IMR-90 (cell line): Measurements from ENCODE around the gene PANX1. TPM values are rescaled to one million over a fixed set of nuclear protein-coding genes. Genes with fewer than 3 reads are reported as not detected.

Experiments used
- ATAC-seq: fragments of 200-7000 bp; cut with Tn5 transposase; 2 replicates; pipeline ENCODE4 v1.9.1; 2020; ENCODE audit warnings: low read depth, mild to moderate bottlenecking, moderate library complexity
- BruUV-seq: library from RNA; stranded (reverse); fragments of 400-500 nt; replicated peaks from 2 replicates; lab custom pipeline; 2021; lab: Mats Ljungman, UMichigan
- CTCF ChIA-PET: fragments of 300-600 bp; formaldehyde crosslinking; extraction: SDS; loops from one replicate; lab custom pipeline; 2021; ENCODE audit warnings: antibody characterized with exemption; lab: Yijun Ruan, JAX
- POLR2A ChIA-PET: fragments of 300-600 bp; sonication (Branson Sonifier 250); formaldehyde crosslinking; loops from one replicate; lab custom pipeline; 2022; ENCODE audit warnings: antibody characterized with exemption; ENCODE audit not compliant: unreplicated experiment; lab: Charles Lee
- DNase-seq: peaks from one replicate; pipeline ENCODE4 v3.0.0; 2013
- H2AFZ ChIP-seq: replicated peaks from 2 replicates; pipeline ENCODE3; 2013; ENCODE audit warnings: low read length, mild to moderate bottlenecking; ENCODE audit not compliant: poor library complexity
- H2AK5ac ChIP-seq: 2 replicates; pipeline ENCODE4 v1.6.1; 2013; ENCODE audit warnings: low read depth, low read length, inconsistent platforms
- H2AK9ac ChIP-seq: replicated peaks from 2 replicates; pipeline ENCODE3; 2013; ENCODE audit warnings: mild to moderate bottlenecking, low read depth, low read length, moderate library complexity; ENCODE audit not compliant: poor library complexity
- H2BK120ac ChIP-seq: 2 replicates; pipeline ENCODE4 v1.6.1; 2013; ENCODE audit warnings: low read depth, low read length, inconsistent platforms
- H2BK15ac ChIP-seq: 3 replicates; pipeline ENCODE4 v1.6.1; 2013; ENCODE audit warnings: low read depth, low read length, inconsistent platforms
- H2BK20ac ChIP-seq: 2 replicates; pipeline ENCODE4 v1.6.1; 2013; ENCODE audit warnings: low read depth, mild to moderate bottlenecking, inconsistent platforms, low read length, moderate library complexity
- H2BK5ac ChIP-seq: 2 replicates; pipeline ENCODE4 v1.6.1; 2013; ENCODE audit warnings: mild to moderate bottlenecking, low read depth, low read length, inconsistent platforms; ENCODE audit not compliant: poor library complexity, severe bottlenecking
- H3K14ac ChIP-seq: replicated peaks from 2 replicates; pipeline ENCODE4 v1.6.1; 2013; ENCODE audit warnings: low read depth, low read length, inconsistent platforms
- H3K18ac ChIP-seq: 2 replicates; pipeline ENCODE4 v1.6.1; 2013; ENCODE audit warnings: low read depth, low read length, control low read depth
- H3K23ac ChIP-seq: 2 replicates; pipeline ENCODE4 v1.6.1; 2013; ENCODE audit warnings: low read depth, low read length, inconsistent platforms
- H3K27ac ChIP-seq: 2 replicates; pipeline ENCODE4 v1.5.1; 2013; ENCODE audit warnings: mild to moderate bottlenecking, control low read depth, low read length; ENCODE audit not compliant: insufficient read depth
- H3K27me3 ChIP-seq: 2 replicates; pipeline ENCODE4 v1.6.1; 2013; ENCODE audit warnings: low read length; ENCODE audit not compliant: control insufficient read depth, insufficient read depth
- H3K36me3 ChIP-seq: 2 replicates; pipeline ENCODE4 v1.6.1; 2013; ENCODE audit warnings: low read length, mixed read lengths; ENCODE audit not compliant: control insufficient read depth, insufficient read depth
- H3K4ac ChIP-seq: 2 replicates; pipeline ENCODE4 v1.6.1; 2013; ENCODE audit warnings: low read depth, low read length, inconsistent platforms
- H3K4me1 ChIP-seq: 2 replicates; pipeline ENCODE4 v1.6.1; 2013; ENCODE audit warnings: low read length, mixed read lengths; ENCODE audit not compliant: control insufficient read depth, insufficient read depth
- H3K4me2 ChIP-seq: 2 replicates; pipeline ENCODE4 v1.6.1; 2013; ENCODE audit warnings: low read depth, mild to moderate bottlenecking, control low read depth, low read length, moderate library complexity
- H3K4me3 ChIP-seq: 2 replicates; pipeline ENCODE4 v1.5.1; 2013; ENCODE audit warnings: low read depth, mild to moderate bottlenecking, control low read depth, low read length, moderate library complexity; ENCODE audit not compliant: insufficient read depth
- H3K56ac ChIP-seq: 2 replicates; pipeline ENCODE4 v1.6.1; 2013; ENCODE audit warnings: low read length, inconsistent platforms; ENCODE audit not compliant: insufficient read depth; ENCODE audit errors: extremely low read depth
- H3K79me1 ChIP-seq, 2 experiments: 2 replicates each; pipeline ENCODE4 v1.6.1; 2013; ENCODE audit warnings: low read length in 2 of 2, inconsistent platforms in 1 of 2, low read depth in 1 of 2
- H3K9ac ChIP-seq: 2 replicates; pipeline ENCODE4 v1.6.1; 2013; ENCODE audit warnings: low read depth, low read length, control low read depth
- H3K9me1 ChIP-seq: 2 replicates; pipeline ENCODE4 v1.6.1; 2013; ENCODE audit warnings: low read length, inconsistent platforms; ENCODE audit not compliant: insufficient read depth
- H3K9me3 ChIP-seq: 2 replicates; pipeline ENCODE4 v1.6.1; 2013; ENCODE audit warnings: low read length; ENCODE audit not compliant: control insufficient read depth, insufficient read depth
- H4K20me1 ChIP-seq: 2 replicates; pipeline ENCODE4 v1.6.1; 2013; ENCODE audit warnings: low read length, inconsistent platforms; ENCODE audit not compliant: insufficient read depth
- H4K5ac ChIP-seq: 2 replicates; pipeline ENCODE4 v1.6.1; 2013; ENCODE audit warnings: mild to moderate bottlenecking, low read depth, low read length, control low read depth
- H4K8ac ChIP-seq, 2 experiments: 2 replicates each; pipeline ENCODE4 v1.6.1; 2013; ENCODE audit warnings: low read depth in 2 of 2, low read length in 2 of 2, control low read depth in 1 of 2, inconsistent platforms in 1 of 2
- H4K91ac ChIP-seq: 2 replicates; pipeline ENCODE4 v1.6.1; 2013; ENCODE audit warnings: low read depth, low read length, inconsistent platforms; ENCODE audit not compliant: insufficient read depth
- BHLHE40 ChIP-seq: fragments of 150-350 bp; IDR thresholded peaks from 2 replicates; pipeline ENCODE4 v1.6.1; 2016; ENCODE audit warnings: mild to moderate bottlenecking, low read depth, low read length
- CEBPB ChIP-seq: IDR thresholded peaks from 2 replicates; pipeline ENCODE4 v1.6.1; 2012; ENCODE audit warnings: low read depth, low read length, improper control_type of control experiment
- FOS ChIP-seq: fragments of 150-350 bp; IDR thresholded peaks from 2 replicates; pipeline ENCODE4 v1.6.1; 2016; ENCODE audit warnings: low read depth, low read length
- MAFK ChIP-seq: IDR thresholded peaks from 2 replicates; pipeline ENCODE4 v1.6.1; 2012; ENCODE audit warnings: low read depth, low read length, improper control_type of control experiment
- MAZ ChIP-seq: IDR thresholded peaks from 2 replicates; pipeline ENCODE4 v1.6.1; 2012; ENCODE audit warnings: low read depth, mild to moderate bottlenecking, low read length, improper control_type of control experiment, moderate library complexity, borderline replicate concordance
- NFE2L2 ChIP-seq: fragments of 150-350 bp; IDR thresholded peaks from 2 replicates; pipeline ENCODE4 v1.6.1; 2016; ENCODE audit warnings: low read depth, mild to moderate bottlenecking, low read length
- POLR2A ChIP-seq: IDR thresholded peaks from 2 replicates; pipeline ENCODE4 v1.6.1; 2012; ENCODE audit warnings: mild to moderate bottlenecking, low read depth, low read length
- RAD21 ChIP-seq: IDR thresholded peaks from 2 replicates; pipeline ENCODE4 v1.6.1; 2012; ENCODE audit warnings: low read length, improper control_type of control experiment
- RCOR1 ChIP-seq: IDR thresholded peaks from 2 replicates; pipeline ENCODE4 v1.6.1; 2012; ENCODE audit warnings: mild to moderate bottlenecking, low read length, improper control_type of control experiment; ENCODE audit not compliant: insufficient replicate concordance
- RFX5 ChIP-seq: IDR thresholded peaks from 2 replicates; pipeline ENCODE4 v1.8.0; 2012; ENCODE audit warnings: low read depth, mild to moderate bottlenecking, low read length, moderate library complexity
- SMC3 ChIP-seq: fragments of 150-350 bp; IDR thresholded peaks from 2 replicates; pipeline ENCODE4 v1.6.1; 2016; ENCODE audit warnings: low read depth, mild to moderate bottlenecking, antibody characterized with exemption, low read length, moderate library complexity
- USF2 ChIP-seq: fragments of 150-350 bp; IDR thresholded peaks from 2 replicates; pipeline ENCODE4 v1.6.1; 2017; ENCODE audit warnings: mild to moderate bottlenecking, antibody characterized with exemption, low read length, low read depth
- whole genome bisulfite sequencing, 2 experiments: methylation state at CpG; one replicate each; pipeline versions ENCODE4 v1.1.5 to v1.1.7; 2013; ENCODE audit warnings: missing lambda C conversion rate in 2 of 2; ENCODE audit not compliant: insufficient read length in 1 of 2; ENCODE audit errors: extremely low coverage in 2 of 2; 5-methylcytosine and 5-hydroxymethylcytosine counted together
- dilution Hi-C: fragments of 300-500 bp; cut with HindIII; formaldehyde crosslinking; loops from one replicate; pipeline ENCODE4 v1.14.3; 2018; ENCODE audit warnings: low sequenced_read_pairs; ENCODE audit not compliant: unreplicated experiment
- in situ Hi-C: fragments of 300-500 bp; cut with MboI; formaldehyde crosslinking; loops from 3 replicates; pipeline ENCODE4 v1.14.3; 2019; ENCODE audit warnings: low sequenced_read_pairs, inconsistent platforms, mixed read lengths
- intact Hi-C: fragments of 100-400 bp; cut with micrococcal nuclease; formaldehyde crosslinking; loops from 2 replicates; pipeline ENCODE4 v1.10.0; 2022
- polyA plus RNA-seq, 3 experiments: library from polyadenylated mRNA; depleted of rRNA; stranded (reverse); fragments of >200 nt; gene quantifications; 2 replicates each; pipeline ENCODE4 v1.2.3, GENCODE V29; 2012; ENCODE audit warnings: low replicate concordance in 1 of 3
- total RNA-seq: library from RNA; depleted of rRNA; stranded (reverse); fragments of >200 nt; gene quantifications from 2 replicates; pipeline ENCODE4 v1.2.3, GENCODE V29; 2012
- TF ChIP-seq, protein P1 (sequence below): conservative IDR thresholded peaks from 2 replicates; pipeline ENCODE4 v1.5.1; 2012; ENCODE audit warnings: mild to moderate bottlenecking, low read depth, low read length, improper control_type of control experiment

PANX1 gene
- total and polyA plus RNA-seq, 2 of the 4 experiments (the other 2 are of a cell fraction) = 29.8 to 70.8 TPM

GRCh38 chr11:94198718-94199117 lies 70.1 kb downstream of the PANX1 start:
- TF ChIP-seq FOS (no peak), SMC3 (no peak), RCOR1 (no peak), CEBPB (no peak), USF2 (no peak), POLR2A (no peak), MAFK (no peak), RFX5 (no peak), RAD21 (no peak), NFE2L2 (no peak), MAZ (no peak), BHLHE40 (no peak)
- TF ChIP-seq, protein P1, sequence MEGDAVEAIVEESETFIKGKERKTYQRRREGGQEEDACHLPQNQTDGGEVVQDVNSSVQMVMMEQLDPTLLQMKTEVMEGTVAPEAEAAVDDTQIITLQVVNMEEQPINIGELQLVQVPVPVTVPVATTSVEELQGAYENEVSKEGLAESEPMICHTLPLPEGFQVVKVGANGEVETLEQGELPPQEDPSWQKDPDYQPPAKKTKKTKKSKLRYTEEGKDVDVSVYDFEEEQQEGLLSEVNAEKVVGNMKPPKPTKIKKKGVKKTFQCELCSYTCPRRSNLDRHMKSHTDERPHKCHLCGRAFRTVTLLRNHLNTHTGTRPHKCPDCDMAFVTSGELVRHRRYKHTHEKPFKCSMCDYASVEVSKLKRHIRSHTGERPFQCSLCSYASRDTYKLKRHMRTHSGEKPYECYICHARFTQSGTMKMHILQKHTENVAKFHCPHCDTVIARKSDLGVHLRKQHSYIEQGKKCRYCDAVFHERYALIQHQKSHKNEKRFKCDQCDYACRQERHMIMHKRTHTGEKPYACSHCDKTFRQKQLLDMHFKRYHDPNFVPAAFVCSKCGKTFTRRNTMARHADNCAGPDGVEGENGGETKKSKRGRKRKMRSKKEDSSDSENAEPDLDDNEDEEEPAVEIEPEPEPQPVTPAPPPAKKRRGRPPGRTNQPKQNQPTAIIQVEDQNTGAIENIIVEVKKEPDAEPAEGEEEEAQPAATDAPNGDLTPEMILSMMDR = no peak
- no CpG with 5 or more reads among the region's 3 CpGs for WGBS, 2 experiments
- dilution Hi-C loops (no loop called here), in situ Hi-C loops (no loop called here), intact Hi-C loops (no loop called here)
- peak overlapping the region; percentile 3; the same call in 1 of the 2 replicates for H3K23ac ChIP-seq
- peak overlapping the region; percentile 26 to 85; a peak in 3 of 4 replicates for H4K8ac ChIP-seq
- peak overlapping the region; percentile 62; the same call in 1 of the 2 replicates for H3K18ac ChIP-seq
- H3K36me3 ChIP-seq = no peaks in the 10 kb centered on the region
- peak overlapping the region; percentile 90; the same call in 2 of the 3 replicates for H2BK15ac ChIP-seq
- CTCF ChIA-PET = no interaction called here
- no peak overlapping the region for H3K9ac ChIP-seq
- peaks cover 15% of the 10 kb centered on the region for H3K9me1 ChIP-seq
- peak overlapping the region; percentile 51 for H4K91ac ChIP-seq
- H2BK120ac ChIP-seq = peak overlapping the region; percentile 53
- H2AK9ac ChIP-seq = no peak overlapping the region
- no peaks in the 10 kb centered on the region for H3K79me1 ChIP-seq
- H4K20me1 ChIP-seq = no peaks in the 10 kb centered on the region
- H2BK20ac ChIP-seq = peak overlapping the region; percentile 56
- POLR2A ChIA-PET = no interaction called here
- no peak overlapping the region for H3K4me2 ChIP-seq
- DNase-seq = no peak
- no TSS peak for BruUV-seq
- peak overlapping the region; percentile 30; the same call in 1 of the 2 replicates for H2AK5ac ChIP-seq
- H3K9me3 ChIP-seq = no peaks in the 10 kb centered on the region
- no peak overlapping the region for H2BK5ac ChIP-seq
- ATAC-seq = no peak
- peak overlapping the region; percentile 11 for H3K14ac ChIP-seq
- H3K27ac ChIP-seq = no peak overlapping the region
- H3K4ac ChIP-seq = peak overlapping the region; percentile 39
- H3K27me3 ChIP-seq = no peaks in the 10 kb centered on the region
- H3K4me3 ChIP-seq = no peak overlapping the region
- no peak overlapping the region for H3K56ac ChIP-seq
- no peak overlapping the region for H2AFZ ChIP-seq
- peaks cover 17% of the 10 kb centered on the region for H3K4me1 ChIP-seq
- peak overlapping the region; percentile 69; the same call in 1 of the 2 replicates for H4K5ac ChIP-seq
